ENCODE data around the gene KMO. TPM values are rescaled to one million over a fixed set of nuclear protein-coding genes. Genes with fewer than 3 reads are reported as not detected.

The KMO gene
- total and polyA plus RNA-seq, 2 donors from 2014 or later, result 2.3 to 35.5 TPM

GRCh38 chr1:241640867-241641622 lies 108.9 kb downstream of the KMO start:
- TF ChIP-seq CTCF (IDR thresholded peaks at IDR 0.05; ENCODE audit: borderline replicate concordance, extremely low read depth, insufficient read depth), result no peak
- H3K9ac ChIP-seq (ENCODE audit: low read length in 3 of 3), result peak overlapping the region in 2 of 3 donors; percentile 35 to 59
- peak overlapping the region; percentile 25 to 54 for H3K27ac ChIP-seq (ENCODE audit: low read depth in 2 of 2, low read length in 2 of 2)
- H3K27me3 ChIP-seq (ENCODE audit: control insufficient read depth, insufficient read depth, low read length), result no peaks in the 10 kb centered on the region
- no peaks in the 10 kb centered on the region for H3K9me3 ChIP-seq (ENCODE audit: control insufficient read depth in 2 of 3, insufficient read depth in 1 of 3, low read length in 3 of 3)
- DNase-seq (peak in 1 of 5 donors; percentile 58), FAIRE-seq (no peak)
- intact Hi-C loops (cut with DNase I), result no loop called here
- no peaks in the 10 kb centered on the region for H3K36me3 ChIP-seq (ENCODE audit: control insufficient read depth in 2 of 3, insufficient read depth in 3 of 3, low read length in 3 of 3)
- peaks cover 0 to 3% (median 0%) of the 10 kb centered on the region in 3 donors for H3K4me1 ChIP-seq (ENCODE audit: control insufficient read depth in 2 of 3, insufficient read depth in 2 of 3, low read depth in 1 of 3, low read length in 3 of 3)
- H3K4me3 ChIP-seq (ENCODE audit: low read length in 3 of 3), result peak overlapping the region; percentile 62 to 83 (median 73)

GRCh38 chr1:241641773-241642592 lies 109.8 kb downstream of the KMO start:
- FAIRE-seq (no peak), DNase-seq (no peak)
- H3K9me3 ChIP-seq (ENCODE audit: control insufficient read depth in 2 of 3, insufficient read depth in 1 of 3, low read length in 3 of 3), result no peaks in the 10 kb centered on the region
- H3K27me3 ChIP-seq (ENCODE audit: control insufficient read depth, insufficient read depth, low read length), result no peaks in the 10 kb centered on the region
- no peaks in the 10 kb centered on the region for H3K36me3 ChIP-seq (ENCODE audit: control insufficient read depth in 2 of 3, insufficient read depth in 3 of 3, low read length in 3 of 3)
- H3K27ac ChIP-seq (ENCODE audit: low read depth in 2 of 2, low read length in 2 of 2), result no peak overlapping the region
- H3K4me1 ChIP-seq (ENCODE audit: control insufficient read depth in 2 of 3, insufficient read depth in 2 of 3, low read depth in 1 of 3, low read length in 3 of 3), result peaks cover 0 to 3% (median 0%) of the 10 kb centered on the region in 3 donors
- no peak overlapping the region for H3K4me3 ChIP-seq (ENCODE audit: low read length in 3 of 3)
- H3K9ac ChIP-seq (ENCODE audit: low read length in 3 of 3), result no peak overlapping the region
- TF ChIP-seq CTCF (IDR thresholded peaks at IDR 0.05; ENCODE audit: borderline replicate concordance, extremely low read depth, insufficient read depth), result no peak
- intact Hi-C loops (cut with DNase I), result no loop called here

- DNase-seq, result no peak
- Histone ChIP-seq H3K4me1 (ENCODE audit: control insufficient read depth in 2 of 3, insufficient read depth in 2 of 3, low read depth in 1 of 3, low read length in 3 of 3) (no peaks in the 10 kb centered on the region), H3K9me3 (ENCODE audit: control insufficient read depth in 2 of 3, insufficient read depth in 1 of 3, low read length in 3 of 3) (no peaks in the 10 kb centered on the region), H3K4me3 (ENCODE audit: low read length in 3 of 3) (no peak overlapping the region), H3K27me3 (ENCODE audit: control insufficient read depth, insufficient read depth, low read length) (no peaks in the 10 kb centered on the region), H3K27ac (ENCODE audit: low read depth in 2 of 2, low read length in 2 of 2) (no peak overlapping the region), H3K9ac (ENCODE audit: low read length in 3 of 3) (no peak overlapping the region), H3K36me3 (ENCODE audit: control insufficient read depth in 2 of 3, insufficient read depth in 3 of 3, low read length in 3 of 3) (no peaks in the 10 kb centered on the region)
- FAIRE-seq, result no peak
- intact Hi-C loops (cut with DNase I), result no loop called here
- TF ChIP-seq CTCF (IDR thresholded peaks at IDR 0.05; ENCODE audit: borderline replicate concordance, extremely low read depth, insufficient read depth), result no peak
Measured at GRCh38 chr1:241642593-241642944, 110.4 kb downstream of the KMO start.

Measured in kidney (tissue), 14 donors.